ENCODE measurements around the gene SH2D4B. TPM values are rescaled to one million over a fixed set of nuclear protein-coding genes. Genes with fewer than 3 reads are reported as not detected.
"Not testable (repeated sequence)": the region's sequence is repeated elsewhere in the genome, so short reads cannot be mapped to it uniquely, and the experiment has no call there.

Gene SH2D4B
- total RNA-seq, 1 donor: under 0.01 TPM

DNA sequence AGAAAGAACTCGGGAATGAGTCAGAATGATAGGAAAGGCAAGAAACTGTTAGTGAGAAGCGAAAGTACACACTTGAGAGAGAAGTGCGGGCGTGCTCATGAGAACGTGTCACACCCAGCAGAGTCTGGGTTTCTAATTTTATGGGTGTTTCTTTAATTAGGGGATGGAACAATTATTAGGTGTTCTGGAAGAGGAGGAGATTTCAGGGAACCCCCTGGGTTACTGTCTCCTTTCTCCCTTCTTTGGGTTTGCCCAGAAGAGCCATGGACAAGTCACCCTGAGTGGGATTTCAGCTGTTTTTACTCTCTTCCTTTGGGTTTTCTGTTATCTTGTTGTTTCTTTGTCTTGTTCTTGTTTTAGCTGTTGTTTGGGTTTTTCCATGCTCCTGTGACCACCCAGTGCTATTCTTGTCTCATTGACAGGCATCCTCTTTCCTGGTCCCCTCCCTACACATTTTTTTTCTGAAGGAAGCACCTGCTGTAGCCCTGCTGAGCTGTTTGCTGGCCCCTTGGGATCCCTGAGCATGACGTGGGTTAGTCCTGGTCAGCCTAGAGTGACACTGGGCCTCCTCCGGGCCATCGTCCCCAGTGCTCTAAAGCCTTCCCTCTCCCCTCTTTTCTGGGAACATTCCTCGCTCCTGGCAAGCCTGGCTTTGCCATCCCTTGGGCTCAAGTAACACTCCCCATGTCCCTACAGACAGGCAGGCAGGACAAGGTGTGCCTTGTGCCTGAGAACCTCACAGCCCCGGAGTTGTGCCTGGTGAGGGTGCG is 3.5 kb downstream of the SH2D4B start:
- no peak for DNase-seq (ENCODE audit: low read depth in 2 of 3, low spot score in 2 of 3)

- DNase-seq (ENCODE audit: low read depth in 2 of 3, low spot score in 2 of 3): no peak
Measured at GRCh38 chr10:80542053-80542452, 4.4 kb downstream of the SH2D4B start.

GRCh38 chr10:80542652-80543318 is 5.1 kb downstream of the SH2D4B start:
- no peak for DNase-seq (ENCODE audit: low read depth in 2 of 3, low spot score in 2 of 3)

- not testable (repeated sequence) for DNase-seq (ENCODE audit: low read depth in 2 of 3, low spot score in 2 of 3)
Measured at GRCh38 chr10:80543319-80543672, 5.6 kb downstream of the SH2D4B start.

- no peak for DNase-seq (ENCODE audit: low read depth in 2 of 3, low spot score in 2 of 3)
Measured at GRCh38 chr10:80544316-80544953, 6.7 kb downstream of the SH2D4B start.

DNA sequence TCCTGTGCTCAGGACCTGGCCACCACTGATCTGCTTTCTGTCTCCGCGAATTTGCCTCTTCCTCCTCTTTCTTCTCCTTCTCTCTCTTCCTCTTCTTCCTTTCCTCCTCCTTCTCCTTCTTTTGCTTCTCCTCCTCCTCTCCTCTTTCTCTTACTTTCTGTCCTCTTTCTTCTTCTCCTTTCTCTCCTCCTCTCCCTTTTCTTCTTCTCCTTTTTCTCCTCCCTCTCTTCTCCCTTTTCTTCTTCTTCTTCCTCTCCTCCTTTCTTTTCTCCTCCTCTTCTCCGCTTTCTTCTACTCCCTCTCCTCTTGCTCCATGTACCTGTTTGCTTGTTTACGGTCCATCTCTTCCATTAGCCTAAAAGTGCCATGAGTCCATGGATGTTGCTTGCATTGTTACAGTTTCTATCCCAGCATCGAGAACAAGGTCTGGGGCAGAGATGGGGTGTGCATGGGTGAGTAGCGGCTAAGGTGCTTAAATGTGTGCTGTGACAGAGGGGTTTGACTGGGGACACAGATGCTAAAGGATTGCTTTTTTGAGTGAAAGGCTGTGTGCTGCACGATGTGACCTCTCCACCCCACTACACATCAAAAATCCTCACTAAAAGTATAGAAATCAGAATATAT is 7.7 kb downstream of the SH2D4B start:
- DNase-seq (ENCODE audit: low read depth in 2 of 3, low spot score in 2 of 3): no peak

GRCh38 chr10:80552151-80552646 is 14.5 kb downstream of the SH2D4B start:
- no peak for DNase-seq (ENCODE audit: low read depth in 2 of 3, low spot score in 2 of 3)

- no peak for DNase-seq (ENCODE audit: low read depth in 2 of 3, low spot score in 2 of 3)
Measured at GRCh38 chr10:80553436-80553835, 15.7 kb downstream of the SH2D4B start.

GRCh38 chr10:80554050-80554449 is 16.3 kb downstream of the SH2D4B start:
- DNase-seq (ENCODE audit: low read depth in 2 of 3, low spot score in 2 of 3): no peak

DNA sequence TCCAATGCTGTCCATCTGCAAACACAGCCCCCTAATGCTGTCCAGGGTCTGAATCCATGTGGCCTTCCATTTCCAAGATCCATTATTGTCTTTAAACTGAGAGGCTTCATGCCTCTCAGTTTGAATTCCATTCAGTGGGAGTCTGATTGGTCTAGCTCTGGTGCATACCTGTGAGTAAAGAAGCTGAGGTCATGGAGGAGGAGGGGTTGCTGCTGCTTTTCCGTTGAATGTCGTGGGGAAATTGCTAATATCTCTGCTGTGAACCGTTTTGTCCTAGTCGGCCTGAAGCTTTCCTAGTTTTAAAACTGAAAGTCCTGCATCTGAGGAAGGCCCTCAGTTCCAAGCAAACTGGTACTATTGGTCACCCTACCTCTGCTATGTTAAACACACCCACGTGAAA is 17.7 kb downstream of the SH2D4B start:
- no peak for DNase-seq (ENCODE audit: low read depth in 2 of 3, low spot score in 2 of 3)

- DNase-seq (ENCODE audit: low read depth in 2 of 3, low spot score in 2 of 3): no peak
Measured at GRCh38 chr10:80561950-80562349, 24.2 kb downstream of the SH2D4B start.

DNA sequence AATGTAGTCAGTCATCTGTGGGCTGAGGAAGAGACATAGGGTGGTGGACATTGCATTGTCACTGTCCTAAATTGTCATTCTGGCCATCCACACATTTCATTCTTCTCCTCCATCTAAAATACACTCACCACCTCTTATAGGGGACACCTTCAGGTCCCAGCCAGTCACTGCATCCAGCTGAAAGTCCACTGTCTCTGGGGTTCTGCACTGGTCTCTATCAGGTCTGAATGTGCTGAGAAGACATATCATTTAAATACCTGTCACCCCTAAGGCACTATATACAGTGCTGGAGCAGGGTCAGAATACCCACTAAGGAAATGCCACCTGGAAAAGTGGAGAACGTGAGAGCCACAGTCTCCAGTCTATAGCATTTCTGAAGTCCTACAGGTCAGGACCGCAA is 29.6 kb downstream of the SH2D4B start:
- no peak for DNase-seq (ENCODE audit: low read depth in 2 of 3, low spot score in 2 of 3)

GRCh38 chr10:80569131-80569895 is 31.6 kb downstream of the SH2D4B start:
- no peak for DNase-seq (ENCODE audit: low read depth in 2 of 3, low spot score in 2 of 3)

GRCh38 chr10:80571352-80571751 is 33.6 kb downstream of the SH2D4B start:
- DNase-seq (ENCODE audit: low read depth in 2 of 3, low spot score in 2 of 3): no peak

DNA sequence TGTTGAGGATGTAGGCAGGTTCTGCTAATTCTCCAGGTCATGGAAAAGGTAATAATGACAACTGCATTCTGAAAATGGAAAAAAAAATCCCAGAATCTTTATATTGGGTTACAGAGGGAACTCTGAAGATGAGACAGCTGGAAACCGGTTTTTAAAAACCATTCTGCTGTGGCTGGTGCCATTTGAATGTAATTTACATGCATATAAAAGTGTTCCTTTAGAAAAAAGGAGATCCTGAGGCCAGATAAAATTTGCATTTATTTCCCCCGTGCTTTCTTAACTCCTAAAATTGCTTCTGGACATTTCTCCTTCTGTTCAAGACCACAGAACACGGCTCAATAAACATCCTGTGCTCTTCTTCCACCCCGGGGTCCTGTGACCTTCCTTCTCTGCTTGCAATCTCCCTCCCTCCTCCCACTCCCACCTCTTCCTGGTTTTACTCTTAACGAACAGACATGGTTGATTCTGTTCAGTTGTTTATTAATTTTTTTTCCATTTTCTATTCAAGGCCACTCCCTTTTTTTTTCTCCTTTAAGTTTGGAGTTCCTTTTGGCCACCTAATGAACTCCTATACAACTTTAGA is 41.6 kb downstream of the SH2D4B start:
- no peak for DNase-seq (ENCODE audit: low read depth in 2 of 3, low spot score in 2 of 3)

- DNase-seq (ENCODE audit: low read depth in 2 of 3, low spot score in 2 of 3): no peak
Measured at GRCh38 chr10:80579849-80580637, 42.3 kb downstream of the SH2D4B start.

- no peak for DNase-seq (ENCODE audit: low read depth in 2 of 3, low spot score in 2 of 3)
Measured at GRCh38 chr10:80580638-80581468, 43.2 kb downstream of the SH2D4B start.

GRCh38 chr10:80581469-80581835 is 43.8 kb downstream of the SH2D4B start:
- no peak for DNase-seq (ENCODE audit: low read depth in 2 of 3, low spot score in 2 of 3)

Measured in hematopoietic multipotent progenitor cell (in vitro differentiated cells).